SU-DHL-6 (cell line): ENCODE data around the gene ARMC9.

Experiments
- H2AFZ ChIP-seq: fragments of 200-600 bp; sonication (generic); 2 replicates; pipeline ENCODE4 v1.6.1; 2014; ENCODE audit warnings: low read depth, mild to moderate bottlenecking, moderate library complexity, mixed read lengths, antibody characterized with exemption, low read length; ENCODE audit not compliant: severe bottlenecking
- H3F3A ChIP-seq: fragments of 200-600 bp; shearing (Covaris generic); 2 replicates; pipeline ENCODE4 v1.6.0; 2016; ENCODE audit warnings: antibody characterized with exemption, mild to moderate bottlenecking; ENCODE audit not compliant: insufficient read depth
- H3K27ac ChIP-seq: fragments of 200-600 bp; sonication (generic); 2 replicates; pipeline ENCODE4 v1.5.1; 2016; ENCODE audit warnings: low read depth, mild to moderate bottlenecking, low read length, moderate library complexity, mixed read lengths
- H3K27me3 ChIP-seq: fragments of 200-600 bp; sonication (generic), shearing (Covaris generic); 2 replicates; pipeline ENCODE4 v1.6.0; 2014; ENCODE audit warnings: mild to moderate bottlenecking, low read length
- H3K36me3 ChIP-seq: fragments of 200-600 bp; sonication (generic); 2 replicates; pipeline ENCODE4 v1.6.1; 2014; ENCODE audit warnings: mild to moderate bottlenecking, low read length, mixed read lengths
- H3K4me2 ChIP-seq: fragments of 300-600, 200-600 bp; shearing (Covaris generic), sonication (generic); 2 replicates; pipeline ENCODE4 v1.6.0; 2014; ENCODE audit warnings: low read length, low read depth, mild to moderate bottlenecking; ENCODE audit not compliant: poor library complexity, severe bottlenecking
- H3K4me3 ChIP-seq: fragments of 200-600 bp; sonication (generic); 2 replicates; pipeline ENCODE4 v1.5.1; 2014; ENCODE audit warnings: antibody characterized with exemption, low read length, mild to moderate bottlenecking, mixed read lengths; ENCODE audit not compliant: insufficient read depth, poor library complexity, severe bottlenecking
- H3K79me2 ChIP-seq: fragments of 200-600 bp; sonication (generic); 2 replicates; pipeline ENCODE4 v1.6.1; 2014; ENCODE audit warnings: mild to moderate bottlenecking, low read length, moderate library complexity; ENCODE audit not compliant: insufficient read depth
- H3K9ac ChIP-seq: fragments of 200-600 bp; sonication (generic); 2 replicates; pipeline ENCODE4 v1.7.0; 2014; ENCODE audit warnings: mild to moderate bottlenecking, low read length
- H3K9me2 ChIP-seq: fragments of 200-600 bp; sonication (generic); replicated peaks from 2 replicates; pipeline ENCODE4 v1.6.1; 2014; ENCODE audit warnings: low read length; ENCODE audit not compliant: insufficient read depth
- H3K9me3 ChIP-seq: fragments of 200-600 bp; sonication (generic); 2 replicates; pipeline ENCODE4 v1.6.1; 2014; ENCODE audit warnings: low read length, mixed read lengths; ENCODE audit not compliant: insufficient read depth
- H4K20me1 ChIP-seq: fragments of 200-600 bp; sonication (generic); 2 replicates; pipeline ENCODE4 v1.6.1; 2014; ENCODE audit warnings: low read depth, mild to moderate bottlenecking, antibody characterized with exemption, low read length, moderate library complexity, mixed read lengths
- CTCF ChIP-seq: fragments of 200-600 bp; sonication (generic); IDR thresholded peaks from one replicate; pipeline ENCODE4 v1.5.1; 2017; ENCODE audit warnings: antibody characterized with exemption, mild to moderate bottlenecking, low read length, moderate library complexity; ENCODE audit not compliant: insufficient read depth, poor library complexity, severe bottlenecking
- EZH2phosphoT487 ChIP-seq: fragments of 200-600 bp; sonication (generic), shearing (Covaris generic); conservative IDR thresholded peaks from 2 replicates; pipeline ENCODE4 v1.6.1; 2018; ENCODE audit warnings: mild to moderate bottlenecking, antibody characterized with exemption, low read length, moderate library complexity, mixed read lengths

ARMC9 gene

GRCh38 chr2:231422056-231422455 lies 223.6 kb downstream of the ARMC9 start:
- H3K4me2 ChIP-seq, result no peak overlapping the region
- TF ChIP-seq CTCF, result no peak
- TF ChIP-seq EZH2phosphoT487, result no peak

GRCh38 chr2:231423176-231423575 lies 224.7 kb downstream of the ARMC9 start:
- H3K9me3 ChIP-seq, result no peaks in the 10 kb centered on the region

More at GRCh38 chr2:231422056-231422455, 223.6 kb downstream of the ARMC9 start:
- no peak overlapping the region for H3K9ac ChIP-seq
- H3K4me3 ChIP-seq, result no peak overlapping the region
- no peaks in the 10 kb centered on the region for H3F3A ChIP-seq
- no peak overlapping the region for H2AFZ ChIP-seq
- no peaks in the 10 kb centered on the region for H3K79me2 ChIP-seq
- H3K27me3 ChIP-seq, result no peaks in the 10 kb centered on the region
- H4K20me1 ChIP-seq, result no peaks in the 10 kb centered on the region
- H3K9me2 ChIP-seq, result no peaks in the 10 kb centered on the region
- H3K9me3 ChIP-seq, result no peaks in the 10 kb centered on the region
- no peak overlapping the region for H3K27ac ChIP-seq
- H3K36me3 ChIP-seq, result no peaks in the 10 kb centered on the region

More at GRCh38 chr2:231423176-231423575, 224.7 kb downstream of the ARMC9 start:
- Histone ChIP-seq H3K27ac (no peak overlapping the region), H3K9me2 (no peaks in the 10 kb centered on the region), H3K4me3 (no peak overlapping the region), H3K36me3 (no peaks in the 10 kb centered on the region), H3F3A (no peaks in the 10 kb centered on the region), H3K9ac (no peak overlapping the region), H3K27me3 (no peaks in the 10 kb centered on the region), H3K4me2 (no peak overlapping the region), H2AFZ (no peak overlapping the region), H3K79me2 (no peaks in the 10 kb centered on the region), H4K20me1 (no peaks in the 10 kb centered on the region)
- TF ChIP-seq CTCF (no peak), EZH2phosphoT487 (no peak)
